Hematopoietic multipotent progenitor cell (in vitro differentiated cells): ENCODE data around the gene NEU4. TPM values are rescaled to one million over a fixed set of nuclear protein-coding genes. Genes with fewer than 3 reads are reported as not detected.
"Not testable (repeated sequence)": the region's sequence is repeated elsewhere in the genome, so short reads cannot be mapped to it uniquely, and the experiment has no call there.

Experiments
- DNase-seq, 3 donors: peaks; one replicate each; pipeline ENCODE4 v3.0.0-alpha.2; 2011 to 2015; ENCODE audit warnings: low read depth in 2 of 3, low spot score in 2 of 3
- total RNA-seq: library from RNA; depleted of rRNA; stranded (reverse); fragments of >200 nt; gene quantifications from one replicate; pipeline ENCODE4 v1.2.3, GENCODE V29; 2012

The NEU4 gene
- total RNA-seq, 1 donor = 9.2 TPM

DNA sequence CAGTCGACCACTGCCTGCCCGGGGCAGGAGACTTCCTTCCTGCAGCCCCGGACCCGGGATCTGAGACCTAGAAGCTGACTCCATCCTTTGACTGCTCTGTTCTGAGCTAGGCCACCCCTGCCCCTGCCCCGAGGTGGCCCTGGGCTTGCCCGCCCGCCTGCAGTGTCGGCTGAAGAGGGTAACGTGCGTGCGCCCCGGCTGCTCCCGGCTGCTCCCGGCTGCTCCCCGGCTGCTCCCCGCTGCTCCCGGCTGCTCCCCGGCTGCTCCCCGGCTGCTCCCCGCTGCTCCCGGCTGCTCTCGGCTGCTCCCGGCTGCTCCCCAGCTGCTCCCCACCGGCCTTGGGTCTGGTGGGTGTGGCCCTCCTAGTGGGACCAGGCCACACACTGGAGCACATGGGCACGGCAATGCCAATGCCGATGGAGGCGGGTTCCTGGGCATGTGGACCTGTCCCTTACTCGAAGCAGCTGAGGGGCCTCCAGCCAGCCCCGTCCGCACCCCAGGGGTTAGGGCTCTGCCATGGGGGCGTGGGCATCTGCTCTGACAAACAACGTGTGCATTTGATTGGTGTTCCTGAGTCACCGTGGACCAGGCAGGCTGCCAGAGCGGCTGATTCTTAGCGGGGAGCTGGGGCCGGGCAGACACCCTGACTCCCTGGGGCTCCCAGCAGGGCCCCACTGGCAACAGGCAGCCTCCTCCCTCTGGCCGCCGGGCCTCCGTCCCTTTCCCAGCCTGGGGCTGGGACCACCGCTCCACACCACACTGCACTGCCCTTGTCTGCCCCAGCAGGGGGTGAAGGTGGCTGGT is 34.4 kb upstream of the NEU4 start:
- DNase-seq = peak in 2 of 3 donors; percentile 22 to 72

DNA sequence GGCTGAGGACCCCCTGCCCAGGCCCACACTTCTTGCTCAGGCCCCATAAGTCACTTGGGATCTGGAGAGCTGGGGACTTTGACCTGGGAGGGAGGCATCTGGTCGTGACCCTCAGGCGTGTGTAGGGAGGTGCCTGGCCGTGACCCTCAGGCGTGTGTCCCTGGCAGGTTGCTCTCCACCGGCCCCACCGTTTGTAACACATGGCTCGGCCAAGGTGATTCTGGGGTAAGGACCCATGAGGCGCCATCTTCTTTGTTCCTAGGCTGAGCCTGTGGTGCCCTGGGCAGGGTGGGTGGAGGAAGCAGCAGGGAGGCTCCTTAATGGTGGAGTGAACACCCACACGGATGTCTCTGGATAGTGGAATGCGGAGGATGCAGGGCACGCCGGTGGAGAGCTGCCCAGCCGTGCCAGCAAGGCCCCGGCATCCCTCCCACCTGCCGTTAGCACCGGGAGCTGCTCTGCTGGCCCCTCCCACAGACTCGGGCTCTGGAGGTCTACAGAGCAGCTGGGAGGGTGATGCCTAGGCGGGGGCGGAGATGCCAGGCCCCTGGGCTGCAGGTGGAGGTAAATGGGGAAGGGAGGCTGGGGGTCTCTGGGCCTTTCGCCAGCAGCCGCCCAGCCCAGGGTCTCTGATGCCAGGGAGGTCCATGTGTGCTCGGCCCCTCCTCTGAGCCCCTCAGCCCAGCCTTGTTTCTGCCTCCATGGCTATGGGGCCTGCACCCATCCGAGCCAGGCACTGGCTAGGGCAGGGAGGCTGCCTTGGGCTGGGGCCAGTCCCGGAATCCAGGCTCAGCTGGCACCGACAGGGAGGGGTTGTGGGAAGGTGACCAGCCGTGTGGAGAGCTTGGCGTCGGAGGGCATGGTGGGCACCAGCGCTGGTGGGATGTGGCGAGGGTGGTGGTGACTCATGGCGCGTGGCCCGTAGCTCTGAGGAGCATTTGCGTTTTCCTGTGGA is 33.5 kb upstream of the NEU4 start:
- DNase-seq = no peak

DNA sequence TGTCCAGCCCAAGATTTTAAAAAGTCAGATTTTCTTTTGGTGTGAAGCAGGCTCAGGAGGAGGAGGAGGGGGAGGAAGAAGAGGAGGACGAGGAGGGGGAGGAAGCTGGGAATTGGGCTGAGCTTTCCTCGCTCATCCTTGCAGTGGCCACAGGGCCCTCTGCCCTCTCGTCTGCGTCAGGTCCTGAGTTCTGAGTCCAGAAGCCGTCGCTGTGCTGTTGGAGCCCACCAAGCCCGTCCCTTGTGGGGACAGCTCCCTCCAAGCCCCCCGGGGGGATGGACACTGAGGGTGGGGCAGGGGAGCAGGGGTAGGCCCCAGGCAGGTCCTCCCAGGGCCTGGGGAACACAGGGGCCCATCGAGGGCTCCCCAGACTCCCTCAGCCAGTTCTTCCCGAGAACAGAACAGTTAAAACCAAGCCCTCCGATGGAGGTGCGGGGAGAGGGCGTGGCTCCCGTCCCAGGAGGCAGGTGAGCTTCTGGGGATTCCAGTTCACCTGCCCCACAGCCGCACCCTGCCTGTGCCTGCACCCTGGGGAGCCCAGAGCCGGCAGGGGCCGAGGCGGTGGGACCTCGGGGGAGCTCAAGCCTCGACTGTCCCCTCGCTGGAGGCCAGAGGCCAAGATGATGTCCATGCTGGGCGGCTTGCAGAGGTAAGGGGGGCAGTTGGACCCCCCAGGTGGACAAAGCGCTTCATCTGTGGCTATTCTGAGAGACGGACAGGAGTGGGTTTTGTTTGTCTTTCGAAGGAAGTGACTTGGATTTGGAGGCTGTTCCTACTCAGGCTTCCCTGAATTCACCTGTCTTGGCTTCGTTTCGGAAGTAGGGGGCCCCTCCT is 32.4 kb upstream of the NEU4 start, which contains the start of gene GAL3ST2:
TSS of gene GAL3ST2 (plus strand) at position 487 of the 834 bp plus-strand sequence. CDS start at position 621, 134 bp downstream.
- no peak for DNase-seq

DNA sequence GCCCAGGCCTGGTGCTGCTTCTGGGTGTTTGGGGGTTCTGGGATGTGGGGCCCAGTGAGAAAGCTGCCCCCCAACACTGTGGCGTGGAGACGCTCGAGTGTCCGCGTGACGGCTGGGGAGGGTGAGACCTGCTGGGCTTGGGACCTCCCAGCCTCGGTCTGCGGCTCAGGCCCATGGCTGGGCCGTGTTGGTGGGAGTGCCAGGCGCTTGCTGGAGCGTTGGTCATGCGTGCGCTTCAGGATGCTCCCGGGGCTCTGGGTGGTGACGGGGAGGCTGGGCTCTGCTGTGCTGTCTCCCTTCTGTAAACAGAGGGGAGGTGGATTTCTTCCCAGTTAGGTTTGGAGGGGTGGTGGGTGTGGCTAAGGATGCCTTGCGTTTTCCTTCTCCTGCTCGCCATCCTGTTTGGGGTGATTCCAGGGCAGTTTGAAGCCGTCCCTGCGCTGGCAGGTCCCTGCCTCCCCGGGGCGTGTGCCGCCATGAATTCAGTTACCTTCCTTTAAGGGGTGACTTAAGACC is 31.8 kb upstream of the NEU4 start:
- no peak for DNase-seq

DNA sequence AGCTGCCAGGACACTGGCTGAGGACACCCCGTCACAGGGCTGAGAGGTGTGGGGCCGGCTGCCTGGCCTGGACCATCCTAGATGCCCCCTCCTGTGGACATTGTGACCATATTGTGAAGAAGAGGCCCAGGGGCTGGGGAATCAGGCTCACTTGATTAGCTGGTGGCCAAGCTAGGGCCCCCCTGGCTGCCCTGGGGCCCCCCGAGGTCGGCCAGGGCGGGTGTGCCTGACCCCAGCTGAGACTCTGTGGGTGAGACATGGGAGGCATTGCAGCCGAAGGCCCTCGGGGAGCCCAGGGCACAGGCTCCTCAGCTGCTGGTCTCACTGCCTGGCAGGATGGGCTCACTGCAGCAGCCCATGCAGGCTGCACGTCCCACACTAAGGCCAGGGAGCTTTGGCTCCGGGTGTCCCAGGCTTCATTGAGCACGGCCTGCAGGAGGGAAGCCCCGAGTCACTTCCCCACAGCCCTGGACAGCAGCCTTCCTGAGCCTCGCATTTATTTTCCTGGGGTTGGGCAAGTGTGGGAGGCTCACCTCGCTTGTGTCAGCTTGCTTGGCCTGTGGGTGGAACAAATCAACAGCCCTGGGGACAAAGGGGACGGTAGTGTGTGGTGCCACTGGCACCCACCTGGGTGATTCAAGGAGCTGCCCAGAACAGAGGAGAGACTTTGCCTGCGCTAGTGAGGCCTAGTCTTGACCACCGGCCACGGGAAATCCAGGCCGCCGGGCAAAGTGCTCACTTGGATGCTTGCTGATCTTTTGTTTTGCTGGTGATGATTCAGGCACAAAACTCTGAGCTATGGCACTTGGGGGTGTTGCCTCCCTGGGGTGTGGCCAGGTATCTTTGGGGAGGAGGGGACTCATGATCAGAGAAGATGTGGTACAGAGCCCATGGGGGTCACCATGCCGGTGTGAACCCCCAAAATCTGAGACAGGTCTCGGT is 31.0 kb upstream of the NEU4 start:
- DNase-seq = no peak

DNA sequence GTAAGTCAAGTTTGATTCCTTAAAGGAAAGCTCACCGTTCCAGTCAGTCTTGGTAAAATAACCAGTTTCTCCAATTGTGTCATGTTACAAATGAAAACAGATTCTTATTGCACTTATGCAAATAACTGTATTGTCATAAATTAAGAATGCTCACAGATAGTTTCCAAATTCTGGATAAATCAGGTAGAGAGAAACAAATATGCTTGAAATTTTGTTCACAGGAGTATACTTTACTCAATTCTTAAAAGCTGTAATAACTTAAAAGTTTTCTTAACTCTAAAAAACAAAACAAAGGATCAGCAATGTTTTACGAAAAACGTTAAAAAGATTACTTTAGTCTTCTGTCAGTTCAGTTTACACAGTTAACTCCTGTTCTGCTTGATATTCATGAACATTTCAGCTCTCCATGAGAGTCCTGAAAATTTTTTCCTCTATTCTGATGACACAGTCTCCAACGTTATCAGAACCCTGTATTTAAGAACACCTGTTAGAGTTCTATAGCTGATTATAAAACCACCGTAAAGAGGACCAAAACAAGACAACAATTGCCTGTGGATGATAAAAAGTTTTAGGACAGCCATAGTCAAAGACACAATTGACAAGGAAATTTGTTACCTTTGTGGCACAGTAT is 27.9 kb upstream of the NEU4 start:
- DNase-seq = no peak

DNA sequence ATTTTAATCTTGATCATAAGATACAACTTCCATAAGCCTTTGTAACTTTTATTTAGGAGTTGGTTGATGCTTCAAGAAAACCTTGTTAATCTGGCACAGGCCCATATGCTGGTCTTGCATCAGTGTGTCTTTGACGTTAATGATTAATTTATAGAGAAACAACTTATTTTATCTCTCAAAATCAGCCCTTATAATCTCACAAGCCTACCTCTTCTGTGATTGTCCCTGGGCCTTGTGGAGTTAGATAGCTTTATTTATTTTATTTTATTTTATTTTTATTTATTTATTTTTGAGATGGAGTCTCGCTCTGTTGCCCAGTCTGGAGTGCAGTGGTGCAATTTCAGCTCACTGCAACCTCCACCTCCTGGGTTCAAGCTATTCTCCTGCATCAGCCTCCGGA is 26.9 kb upstream of the NEU4 start:
- not testable (repeated sequence) for DNase-seq

DNA sequence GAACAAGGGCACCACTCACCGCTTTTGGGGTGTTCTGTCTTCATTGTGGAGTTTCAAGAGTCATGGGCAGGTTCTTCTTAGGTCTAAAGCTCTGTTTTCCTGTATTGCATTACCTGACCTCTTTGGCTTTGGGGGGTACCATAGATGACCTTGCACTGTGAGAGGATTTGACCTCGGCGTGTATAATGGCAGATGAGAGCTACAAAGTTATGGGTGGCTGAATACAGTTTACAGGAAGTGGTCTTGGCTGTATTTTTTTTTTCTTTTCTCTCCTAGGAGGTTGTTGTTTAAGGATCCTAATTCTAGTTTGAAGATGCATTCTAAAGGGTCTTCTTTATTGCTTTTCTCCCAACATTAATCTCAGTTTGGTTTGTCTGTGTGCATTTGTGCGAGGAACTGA is 20.9 kb upstream of the NEU4 start:
- DNase-seq = no peak

DNA sequence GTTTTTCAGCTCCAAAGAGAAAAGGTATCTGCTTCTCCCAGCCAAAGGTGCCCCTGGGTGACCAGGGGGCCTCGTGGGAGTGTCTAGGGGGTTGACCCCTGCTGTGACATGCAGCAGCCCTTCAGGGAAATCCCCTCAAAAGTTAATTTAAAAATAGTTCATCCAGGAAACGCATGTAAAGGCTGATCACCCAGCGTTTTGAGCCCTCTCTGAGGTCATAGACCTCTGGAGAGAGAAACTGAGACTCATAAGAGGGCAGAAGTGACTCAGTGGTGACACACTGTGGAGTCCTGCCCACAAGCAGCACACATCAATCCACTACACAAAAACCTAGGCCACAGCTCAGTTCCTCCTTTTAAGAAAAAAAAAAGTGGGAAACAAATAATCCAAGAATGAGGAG is 20.4 kb upstream of the NEU4 start:
- DNase-seq = no peak

DNA sequence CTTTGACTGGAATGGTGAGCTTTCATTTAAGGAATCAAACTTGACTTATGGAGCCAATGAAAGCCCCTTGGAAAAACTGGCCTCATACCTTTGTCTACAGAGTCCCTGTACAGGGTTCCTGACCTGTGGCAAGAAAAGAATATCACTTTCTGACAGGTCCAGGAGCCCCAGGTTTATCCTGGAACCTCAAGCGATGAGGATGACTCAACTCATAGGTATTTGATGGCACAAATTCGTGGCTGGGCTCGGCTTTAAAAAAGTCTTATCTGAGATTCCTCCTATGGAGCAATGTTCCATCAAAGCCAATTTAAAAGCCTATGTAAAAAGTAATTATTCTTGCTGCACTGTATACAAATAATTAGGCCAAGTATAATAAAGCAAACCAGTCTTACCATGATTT is 17.6 kb upstream of the NEU4 start:
- DNase-seq = not testable (repeated sequence)

DNA sequence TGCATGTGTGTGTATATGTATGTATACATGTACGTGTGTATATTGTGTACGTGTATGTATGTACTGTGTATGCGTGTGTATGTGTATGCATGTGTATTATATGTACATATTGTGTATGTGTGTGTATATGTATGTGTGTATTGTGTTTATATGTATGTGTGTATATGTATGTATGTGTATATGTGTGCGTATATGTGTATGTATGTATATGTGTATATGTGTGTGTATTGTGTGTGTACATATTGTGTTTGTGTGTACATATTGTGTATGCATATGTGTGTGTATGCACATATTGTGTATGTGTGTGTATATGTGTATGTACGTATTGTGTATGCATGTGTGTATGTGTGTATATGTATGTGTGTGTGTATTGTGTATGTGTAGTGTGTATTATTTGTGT is 15.6 kb upstream of the NEU4 start:
- DNase-seq = no peak

DNA sequence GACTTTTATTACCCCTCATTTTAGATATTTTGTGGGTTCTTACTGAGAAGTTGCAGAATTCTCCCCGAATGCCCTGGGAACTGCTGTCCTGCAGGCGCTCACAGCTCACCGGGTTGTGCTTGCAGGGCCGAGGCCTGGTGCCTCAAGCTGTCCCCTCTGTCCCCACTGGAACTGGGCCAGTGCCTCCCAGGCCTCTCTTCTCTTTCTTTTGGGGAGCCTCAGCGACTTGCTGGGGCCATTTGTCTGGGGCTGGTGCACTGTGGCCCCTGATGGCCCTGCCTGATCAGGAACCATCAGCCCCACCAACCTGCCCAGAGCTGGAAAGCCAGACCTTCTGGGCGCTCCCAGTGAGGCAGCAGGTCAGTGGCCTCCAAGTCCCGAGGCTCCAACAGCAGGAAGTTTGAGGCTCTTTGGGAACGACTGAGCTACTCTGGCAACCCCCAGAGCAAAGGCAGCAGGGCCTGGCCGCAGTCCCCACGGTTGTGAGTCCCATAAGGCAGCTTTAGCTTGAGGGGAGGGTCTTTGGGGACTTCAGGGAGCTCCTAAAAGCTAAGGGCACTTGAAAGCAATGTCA is 14.7 kb upstream of the NEU4 start:
- no peak for DNase-seq

DNA sequence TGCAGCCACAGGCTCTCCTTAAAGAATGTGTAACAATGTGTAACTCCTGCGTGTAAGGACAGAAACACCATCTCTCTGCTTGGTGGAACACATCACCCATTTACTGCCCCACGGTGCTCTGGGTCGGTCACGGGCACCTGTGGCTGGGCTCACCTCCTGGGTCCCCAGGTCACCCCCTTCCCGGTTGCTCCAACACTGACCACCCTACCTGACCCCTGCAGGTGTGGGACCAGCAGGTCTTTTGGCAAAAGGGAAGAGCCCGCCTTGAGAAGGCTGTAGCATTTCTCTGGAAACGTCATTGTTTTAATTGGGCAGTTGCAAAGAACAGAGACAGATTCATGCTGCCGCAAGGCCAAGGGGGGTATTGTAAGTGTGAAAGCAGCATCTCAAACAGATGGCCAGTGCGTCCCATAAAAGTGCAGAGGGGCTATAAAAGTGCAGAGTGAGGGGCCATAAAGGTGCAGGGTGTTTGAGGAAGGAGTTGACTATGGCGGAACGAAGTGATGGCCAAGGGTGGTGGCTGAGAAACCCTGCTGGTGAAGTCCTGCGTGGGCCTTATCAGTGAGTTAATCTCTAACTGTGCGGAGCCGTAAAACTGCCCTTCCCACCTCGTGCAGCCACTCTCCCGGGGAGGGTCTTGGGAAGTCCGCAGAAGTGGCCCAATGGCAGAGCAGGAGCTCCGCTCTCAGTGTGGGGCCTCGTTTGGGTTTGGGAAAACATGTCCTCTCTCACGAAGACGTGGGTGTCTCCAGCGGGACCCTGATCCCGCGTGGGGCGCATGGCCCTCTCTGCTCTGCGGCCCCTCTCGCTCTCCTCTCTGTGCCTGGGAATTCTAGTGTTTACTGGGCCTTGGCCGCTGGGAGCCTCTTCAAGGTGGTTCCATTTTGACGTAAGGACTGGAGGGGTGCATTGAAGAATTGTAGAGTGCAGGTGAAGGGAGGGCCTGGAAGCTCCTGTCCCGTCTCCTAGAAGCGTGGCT is 13.7 kb upstream of the NEU4 start:
- DNase-seq = no peak

DNA sequence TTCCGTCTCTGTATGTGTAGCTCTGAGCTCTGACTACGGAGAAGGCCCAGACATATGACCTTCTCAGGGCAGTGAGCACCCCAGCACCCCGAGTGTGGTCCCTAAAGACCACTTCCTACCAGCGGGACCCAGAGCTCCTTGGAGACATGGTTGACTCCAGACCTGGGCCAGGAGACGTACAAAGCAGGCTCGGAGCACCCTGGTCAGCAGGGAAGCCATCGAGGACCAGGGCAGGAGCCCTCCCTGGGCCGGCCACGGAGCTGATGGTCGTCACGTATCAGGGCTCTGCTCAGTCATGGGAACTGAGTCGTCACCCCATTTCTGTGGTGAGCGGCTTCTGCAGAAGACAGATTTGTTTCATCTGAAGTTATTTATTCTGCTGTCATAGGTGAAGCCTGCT is 12.8 kb upstream of the NEU4 start:
- DNase-seq = no peak

DNA sequence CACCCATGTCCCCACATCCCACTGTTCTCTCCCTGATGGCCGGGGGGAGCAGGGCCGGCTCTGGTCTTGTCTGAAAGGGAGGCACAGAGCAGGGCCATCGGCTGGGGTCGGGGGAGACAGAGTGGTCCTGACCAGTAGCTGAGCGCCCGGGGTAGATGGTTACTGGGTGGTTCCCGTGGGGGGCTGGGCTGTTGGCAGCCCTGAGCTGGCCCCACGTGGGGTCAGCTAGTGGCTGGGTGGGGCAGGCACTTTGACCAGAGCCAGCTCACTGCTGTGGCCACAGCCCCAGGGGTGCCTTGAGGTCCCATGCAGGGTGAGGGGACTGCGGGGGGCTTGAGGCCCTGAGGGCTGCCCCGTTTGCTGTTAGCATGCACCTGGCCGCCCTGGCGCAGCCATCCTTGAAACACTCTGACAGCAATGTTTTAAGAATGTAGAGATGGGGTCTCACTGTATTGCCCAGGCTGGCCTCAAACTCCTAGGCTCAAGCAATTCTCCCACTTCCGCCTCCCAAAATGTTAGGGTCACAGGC is 12.3 kb upstream of the NEU4 start:
- DNase-seq = no peak

DNA sequence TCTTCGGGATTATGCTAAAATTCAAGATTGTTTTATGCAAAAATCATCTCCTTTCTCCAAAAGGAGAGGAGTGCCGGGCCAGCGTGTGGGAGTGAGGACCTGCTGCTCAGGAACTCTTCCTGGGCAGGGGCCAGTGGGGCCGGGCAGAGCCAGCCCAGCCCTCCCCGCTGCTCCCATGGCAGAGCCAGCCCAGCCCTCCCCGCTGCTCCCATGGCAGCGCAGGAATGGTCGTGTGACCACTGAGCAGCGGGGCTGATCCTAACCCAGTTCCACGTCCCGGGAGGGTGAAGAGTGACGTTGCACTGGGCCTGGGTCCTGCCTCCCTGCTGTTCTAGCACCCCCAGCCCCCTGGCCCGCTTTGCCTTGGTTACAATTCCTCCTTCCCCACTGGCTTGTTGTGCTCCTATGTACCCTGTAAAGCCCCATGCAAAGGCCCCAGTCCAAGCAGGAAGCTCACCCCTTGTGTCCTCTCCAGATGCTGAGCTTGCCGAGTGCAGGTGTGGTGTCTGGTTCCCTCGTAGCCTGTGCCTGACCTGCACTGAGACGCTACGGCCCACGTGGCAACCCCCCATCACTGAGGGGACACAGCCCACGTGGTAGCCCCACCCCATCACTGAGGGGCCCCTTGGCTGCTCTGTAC is 11.4 kb upstream of the NEU4 start:
- DNase-seq = no peak
